SKM-1 (cell line): ENCODE data around the gene ING5.
A peak's percentile ranks its signal among the peaks of the same experiment; 100 is the strongest.
"Not testable (repeated sequence)": the region's sequence is repeated elsewhere in the genome, so short reads cannot be mapped to it uniquely, and the experiment has no call there.

Experiments used
- DNase-seq: peaks from one replicate; lab custom pipeline; 2025; ENCODE audit not compliant: unreplicated experiment; lab: John Stamatoyannopoulos, UW

ING5 gene

GRCh38 chr2:241701399-241702154, at the start of gene ING5:
Gene ING5, plus strand, starts transcription at chr2:241702039. Its CDS starts 27 bp downstream, at chr2:241702066.
- DNase-seq = peak; percentile 79

- no peak for DNase-seq
These were observed 49.7 kb upstream of the ING5 start for GRCh38 chr2:241652142-241652541.

GRCh38 chr2:241652722-241653121, 49.1 kb upstream of the ING5 start:
- DNase-seq = no peak

- no peak for DNase-seq
These were observed 48.6 kb upstream of the ING5 start for GRCh38 chr2:241653210-241653750.

GRCh38 chr2:241654551-241654950, 47.3 kb upstream of the ING5 start:
- no peak for DNase-seq

- no peak for DNase-seq
These were observed 46.2 kb upstream of the ING5 start for GRCh38 chr2:241655516-241656189.

GRCh38 chr2:241656190-241656741, 45.6 kb upstream of the ING5 start:
- DNase-seq = no peak

GRCh38 chr2:241657786-241658254, 44.0 kb upstream of the ING5 start:
- DNase-seq = no peak

GRCh38 chr2:241658296-241658695, 43.5 kb upstream of the ING5 start:
- no peak for DNase-seq

- DNase-seq = peak; percentile 25
These were observed 42.6 kb upstream of the ING5 start for GRCh38 chr2:241659150-241659739.

- DNase-seq = no peak
These were observed 41.1 kb upstream of the ING5 start for GRCh38 chr2:241660593-241661213.

GRCh38 chr2:241662731-241663130, 39.1 kb upstream of the ING5 start:
- DNase-seq = not testable (repeated sequence)

GRCh38 chr2:241665731-241666440, 36.0 kb upstream of the ING5 start:
- DNase-seq = no peak

- DNase-seq = no peak
These were observed 35.0 kb upstream of the ING5 start for GRCh38 chr2:241666627-241667400.

- no peak for DNase-seq
These were observed 33.5 kb upstream of the ING5 start for GRCh38 chr2:241668354-241668753.

- no peak for DNase-seq
These were observed 33.0 kb upstream of the ING5 start for GRCh38 chr2:241668839-241669238.

GRCh38 chr2:241670333-241671110, 31.3 kb upstream of the ING5 start:
- DNase-seq = no peak

- DNase-seq = no peak
These were observed 30.2 kb upstream of the ING5 start for GRCh38 chr2:241671457-241672240.
